ENCODE measurements around the gene MAOA.

Gene MAOA

DNA sequence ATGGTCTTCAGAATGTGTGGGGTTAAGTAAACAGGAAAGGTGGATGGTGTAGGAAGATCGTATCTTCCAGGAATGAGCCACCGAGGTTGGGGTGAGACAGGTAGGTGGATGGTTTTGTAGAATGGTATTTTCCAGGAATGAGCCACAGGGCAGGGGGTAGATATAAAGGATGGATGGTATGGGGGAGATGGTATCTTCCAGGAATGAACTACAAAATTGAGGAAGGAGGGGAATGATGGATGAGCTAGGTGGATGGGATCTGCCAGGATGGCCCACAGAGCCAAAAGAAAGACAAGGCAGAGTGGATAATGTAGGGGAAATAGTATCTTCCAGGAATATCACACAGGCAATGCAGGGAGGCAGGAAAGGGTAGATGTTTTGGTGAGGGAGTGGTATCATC lies 60.0 kb downstream of the MAOA start:
- no peaks in the 10 kb centered on the region for H3K27me3 ChIP-seq (ENCODE audit: control insufficient read depth in 1 of 2, insufficient read depth in 1 of 2, low read length in 2 of 2)

DNA sequence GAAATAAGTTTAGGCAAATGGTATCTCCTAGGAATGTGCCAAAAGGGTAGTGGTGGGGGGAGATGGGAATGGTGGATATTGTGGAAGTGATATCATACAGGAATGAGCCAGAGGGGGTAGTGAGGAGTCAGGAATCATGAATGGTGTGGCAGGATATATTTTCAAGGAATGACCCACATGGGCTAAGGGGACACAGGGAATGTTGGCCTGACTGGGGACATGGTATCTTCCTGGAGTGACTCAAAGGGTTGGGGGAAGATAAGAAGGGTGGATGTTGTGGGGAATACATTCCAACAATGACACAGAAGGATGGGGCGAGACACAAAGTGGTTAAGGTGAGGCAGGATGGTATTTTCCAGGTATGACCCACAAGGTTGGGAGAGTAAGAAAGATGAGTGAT lies 60.6 kb downstream of the MAOA start:
- H3K9me3 ChIP-seq (ENCODE audit: control insufficient read depth, low read length): peaks cover 8% of the 10 kb centered on the region
- no peak overlapping the region for H3K4ac ChIP-seq (ENCODE audit: low read depth in 1 of 2, low read length in 2 of 2)
- no peak overlapping the region for H3K4me3 ChIP-seq (ENCODE audit: insufficient read depth in 1 of 2, low read depth in 1 of 2, low read length in 2 of 2)
- no peak overlapping the region for H2AK5ac ChIP-seq (ENCODE audit: low read length, severe bottlenecking)
- no peak overlapping the region for H2BK12ac ChIP-seq (ENCODE audit: low read length in 2 of 2)
- no peak for DNase-seq
- H2BK15ac ChIP-seq (ENCODE audit: low read depth, poor library complexity, severe bottlenecking): no peak overlapping the region
- H3K36me3 ChIP-seq (ENCODE audit: control insufficient read depth in 1 of 2, insufficient read depth in 2 of 2, low read depth in 1 of 2, low read length in 2 of 2): no peaks in the 10 kb centered on the region
- no peaks in the 10 kb centered on the region for H3K27me3 ChIP-seq (ENCODE audit: control insufficient read depth in 1 of 2, insufficient read depth in 1 of 2, low read length in 2 of 2)
- no peak overlapping the region for H4K91ac ChIP-seq (ENCODE audit: low read length)
- WGBS: 92% methylated on average over 1 of the region's 1 CpG
- H3K9ac ChIP-seq (ENCODE audit: low read length): no peak overlapping the region
- H3K79me1 ChIP-seq (replicated peaks; ENCODE audit: low read length, poor library complexity, severe bottlenecking): no peaks in the 10 kb centered on the region
- no peak overlapping the region for H3K14ac ChIP-seq (ENCODE audit: low read length in 2 of 2)
- no peak overlapping the region for H2BK5ac ChIP-seq (ENCODE audit: low read depth, low read length, poor library complexity, severe bottlenecking)
- no peak overlapping the region for H2AFZ ChIP-seq (ENCODE audit: low read depth, low read length)
- no peak overlapping the region for H4K8ac ChIP-seq (ENCODE audit: low read length)
- H3K23ac ChIP-seq (ENCODE audit: low read length in 2 of 2): no peak overlapping the region
- no peak overlapping the region for H3K4me2 ChIP-seq (ENCODE audit: low read length, poor library complexity, severe bottlenecking)
- no peaks in the 10 kb centered on the region for H3K4me1 ChIP-seq (ENCODE audit: control insufficient read depth, insufficient read depth, low read depth, low read length)
- no peak overlapping the region for H3K27ac ChIP-seq (ENCODE audit: low read length, poor library complexity, severe bottlenecking)
- no peak overlapping the region for H3K18ac ChIP-seq (ENCODE audit: low read depth in 1 of 2, low read length in 2 of 2)
- H2BK120ac ChIP-seq (ENCODE audit: low read depth, low read length): no peak overlapping the region

More for the DNA sequence above, 60.0 kb downstream of the MAOA start:
- no peak overlapping the region for H2BK5ac ChIP-seq (ENCODE audit: low read depth, low read length, poor library complexity, severe bottlenecking)
- no peak overlapping the region for H2AFZ ChIP-seq (ENCODE audit: low read depth, low read length)
- peaks cover 8% of the 10 kb centered on the region for H3K9me3 ChIP-seq (ENCODE audit: control insufficient read depth, low read length)
- no peak overlapping the region for H3K9ac ChIP-seq (ENCODE audit: low read length)
- no peaks in the 10 kb centered on the region for H3K36me3 ChIP-seq (ENCODE audit: control insufficient read depth in 1 of 2, insufficient read depth in 2 of 2, low read depth in 1 of 2, low read length in 2 of 2)
- no peak overlapping the region for H3K4ac ChIP-seq (ENCODE audit: low read depth in 1 of 2, low read length in 2 of 2)
- no peak overlapping the region for H3K4me2 ChIP-seq (ENCODE audit: low read length, poor library complexity, severe bottlenecking)
- no peak overlapping the region for H3K27ac ChIP-seq (ENCODE audit: low read length, poor library complexity, severe bottlenecking)
- H2BK12ac ChIP-seq (ENCODE audit: low read length in 2 of 2): no peak overlapping the region
- no peak overlapping the region for H4K8ac ChIP-seq (ENCODE audit: low read length)
- no peak overlapping the region for H3K4me3 ChIP-seq (ENCODE audit: insufficient read depth in 1 of 2, low read depth in 1 of 2, low read length in 2 of 2)
- H2BK15ac ChIP-seq (ENCODE audit: low read depth, poor library complexity, severe bottlenecking): no peak overlapping the region
- H3K18ac ChIP-seq (ENCODE audit: low read depth in 1 of 2, low read length in 2 of 2): no peak overlapping the region
- H4K91ac ChIP-seq (ENCODE audit: low read length): no peak overlapping the region
- H3K4me1 ChIP-seq (ENCODE audit: control insufficient read depth, insufficient read depth, low read depth, low read length): no peaks in the 10 kb centered on the region
- no peak for DNase-seq
- no peaks in the 10 kb centered on the region for H3K79me1 ChIP-seq (replicated peaks; ENCODE audit: low read length, poor library complexity, severe bottlenecking)
- H3K14ac ChIP-seq (ENCODE audit: low read length in 2 of 2): no peak overlapping the region
- WGBS: 95% methylated on average over 2 of the region's 2 CpGs
- no peak overlapping the region for H2BK120ac ChIP-seq (ENCODE audit: low read depth, low read length)
- H2AK5ac ChIP-seq (ENCODE audit: low read length, severe bottlenecking): no peak overlapping the region
- H3K23ac ChIP-seq (ENCODE audit: low read length in 2 of 2): no peak overlapping the region

DNA sequence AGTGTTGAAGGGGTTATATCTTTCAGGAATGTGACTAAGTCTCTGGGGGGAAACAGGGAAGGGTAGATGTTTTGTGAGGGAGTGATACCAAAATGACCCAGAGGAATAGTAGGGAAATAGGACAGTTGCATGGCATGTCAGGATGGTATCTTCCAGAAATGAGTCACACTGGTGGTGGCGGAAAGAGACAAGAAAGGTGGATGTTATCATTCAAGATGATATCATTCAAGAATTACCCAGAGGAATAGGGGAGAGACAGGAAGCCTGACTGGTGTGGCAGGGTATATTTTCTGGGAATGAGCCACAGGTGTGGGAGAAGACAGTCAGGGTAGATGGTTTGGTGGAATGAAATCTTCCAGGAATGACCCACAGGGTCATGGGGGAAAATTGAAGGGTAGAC lies 61.1 kb downstream of the MAOA start:
- Histone ChIP-seq H3K14ac (ENCODE audit: low read length in 2 of 2) (no peak overlapping the region), H2BK15ac (ENCODE audit: low read depth, poor library complexity, severe bottlenecking) (no peak overlapping the region), H3K36me3 (ENCODE audit: control insufficient read depth in 1 of 2, insufficient read depth in 2 of 2, low read depth in 1 of 2, low read length in 2 of 2) (no peaks in the 10 kb centered on the region), H3K23ac (ENCODE audit: low read length in 2 of 2) (no peak overlapping the region), H3K4me1 (ENCODE audit: control insufficient read depth, insufficient read depth, low read depth, low read length) (no peaks in the 10 kb centered on the region), H2AK5ac (ENCODE audit: low read length, severe bottlenecking) (no peak overlapping the region), H3K9ac (ENCODE audit: low read length) (no peak overlapping the region), H3K27me3 (ENCODE audit: control insufficient read depth in 1 of 2, insufficient read depth in 1 of 2, low read length in 2 of 2) (no peaks in the 10 kb centered on the region), H3K27ac (ENCODE audit: low read length, poor library complexity, severe bottlenecking) (no peak overlapping the region), H2BK12ac (ENCODE audit: low read length in 2 of 2) (no peak overlapping the region), H3K9me3 (ENCODE audit: control insufficient read depth, low read length) (peaks cover 8% of the 10 kb centered on the region), H4K91ac (ENCODE audit: low read length) (no peak overlapping the region), H3K4ac (ENCODE audit: low read depth in 1 of 2, low read length in 2 of 2) (no peak overlapping the region), H2BK120ac (ENCODE audit: low read depth, low read length) (no peak overlapping the region), H2AFZ (ENCODE audit: low read depth, low read length) (no peak overlapping the region), H4K8ac (ENCODE audit: low read length) (no peak overlapping the region), H2BK5ac (ENCODE audit: low read depth, low read length, poor library complexity, severe bottlenecking) (no peak overlapping the region), H3K4me2 (ENCODE audit: low read length, poor library complexity, severe bottlenecking) (no peak overlapping the region), H3K4me3 (ENCODE audit: insufficient read depth in 1 of 2, low read depth in 1 of 2, low read length in 2 of 2) (no peak overlapping the region), H3K18ac (ENCODE audit: low read depth in 1 of 2, low read length in 2 of 2) (no peak overlapping the region), H3K79me1 (replicated peaks; ENCODE audit: low read length, poor library complexity, severe bottlenecking) (no peaks in the 10 kb centered on the region)
- WGBS: 91% methylated on average over 1 of the region's 1 CpG
- DNase-seq: no peak

DNA sequence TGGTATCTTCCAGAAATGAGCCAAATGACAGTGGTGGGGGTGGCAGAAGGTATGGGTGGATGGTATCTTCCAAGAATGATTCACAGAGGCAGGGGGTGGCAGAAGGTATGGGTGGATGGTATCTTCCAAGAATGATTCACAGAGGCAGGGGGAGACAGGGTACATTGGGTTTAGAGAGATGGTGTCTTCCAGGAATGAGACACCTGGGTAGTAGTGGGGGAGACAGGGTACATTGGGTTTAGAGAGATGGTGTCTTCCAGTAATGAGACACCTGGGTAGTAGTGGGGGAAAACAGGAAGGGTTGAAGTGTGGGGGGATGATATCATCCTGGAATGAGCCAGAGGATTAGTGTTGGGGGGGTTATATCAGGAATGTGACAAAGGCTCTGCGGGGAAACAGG lies 62.0 kb downstream of the MAOA start:
- Histone ChIP-seq H2BK15ac (ENCODE audit: low read depth, poor library complexity, severe bottlenecking) (no peak overlapping the region), H2AFZ (ENCODE audit: low read depth, low read length) (no peak overlapping the region), H3K36me3 (ENCODE audit: control insufficient read depth in 1 of 2, insufficient read depth in 2 of 2, low read depth in 1 of 2, low read length in 2 of 2) (no peaks in the 10 kb centered on the region), H2BK120ac (ENCODE audit: low read depth, low read length) (no peak overlapping the region), H3K18ac (ENCODE audit: low read depth in 1 of 2, low read length in 2 of 2) (no peak overlapping the region), H4K8ac (ENCODE audit: low read length) (no peak overlapping the region), H3K4ac (ENCODE audit: low read depth in 1 of 2, low read length in 2 of 2) (no peak overlapping the region), H4K91ac (ENCODE audit: low read length) (no peak overlapping the region), H2BK5ac (ENCODE audit: low read depth, low read length, poor library complexity, severe bottlenecking) (no peak overlapping the region), H3K27me3 (ENCODE audit: control insufficient read depth in 1 of 2, insufficient read depth in 1 of 2, low read length in 2 of 2) (no peaks in the 10 kb centered on the region), H3K27ac (ENCODE audit: low read length, poor library complexity, severe bottlenecking) (no peak overlapping the region), H3K79me1 (replicated peaks; ENCODE audit: low read length, poor library complexity, severe bottlenecking) (no peaks in the 10 kb centered on the region), H2BK12ac (ENCODE audit: low read length in 2 of 2) (no peak overlapping the region), H3K4me3 (ENCODE audit: insufficient read depth in 1 of 2, low read depth in 1 of 2, low read length in 2 of 2) (no peak overlapping the region), H3K9ac (ENCODE audit: low read length) (no peak overlapping the region), H3K9me3 (ENCODE audit: control insufficient read depth, low read length) (peaks cover 8% of the 10 kb centered on the region), H3K23ac (ENCODE audit: low read length in 2 of 2) (no peak overlapping the region), H3K4me1 (ENCODE audit: control insufficient read depth, insufficient read depth, low read depth, low read length) (no peaks in the 10 kb centered on the region), H3K4me2 (ENCODE audit: low read length, poor library complexity, severe bottlenecking) (no peak overlapping the region), H3K14ac (ENCODE audit: low read length in 2 of 2) (no peak overlapping the region), H2AK5ac (ENCODE audit: low read length, severe bottlenecking) (no peak overlapping the region)
- DNase-seq: no peak
- WGBS: 100% methylated on average over 1 of the region's 1 CpG
